Fibroblast of lung (primary cell): ENCODE measurements around the gene CPZ. TPM values are rescaled to one million over a fixed set of nuclear protein-coding genes. Genes with fewer than 3 reads are reported as not detected.
"Not testable (repeated sequence)": the region's sequence is repeated elsewhere in the genome, so short reads cannot be mapped to it uniquely, and the experiment has no call there.

Source experiments
- DNase-seq, 2 donors: peaks; one replicate each; pipeline versions ENCODE4 v3.0.0 to v3.0.0-alpha.2; 2010; ENCODE audit warnings: low read depth in 2 of 2
- H2AFZ ChIP-seq: 2 replicates; pipeline ENCODE4 v1.5.1; 2012; ENCODE audit warnings: low read length, control low read depth, inconsistent platforms
- H3K27ac ChIP-seq: 2 replicates; pipeline ENCODE4 v1.5.1; 2011; ENCODE audit warnings: low read length, control low read depth; ENCODE audit not compliant: insufficient read depth
- H3K27me3 ChIP-seq: 2 replicates; pipeline ENCODE4 v1.5.1; 2011; ENCODE audit warnings: mild to moderate bottlenecking, low read length; ENCODE audit not compliant: control insufficient read depth, insufficient read depth
- H3K36me3 ChIP-seq: 2 replicates; pipeline ENCODE4 v1.5.1; 2011; ENCODE audit warnings: low read length; ENCODE audit not compliant: control insufficient read depth, insufficient read depth
- H3K4me1 ChIP-seq: 2 replicates; pipeline ENCODE4 v1.5.1; 2011; ENCODE audit warnings: low read length; ENCODE audit not compliant: control insufficient read depth, insufficient read depth; ENCODE audit errors: extremely low read depth
- H3K4me2 ChIP-seq: 2 replicates; pipeline ENCODE4 v1.5.1; 2011; ENCODE audit warnings: low read length, control low read depth; ENCODE audit not compliant: insufficient read depth; ENCODE audit errors: extremely low read depth
- H3K4me3 ChIP-seq, 4 experiments: fragments of 200-600 bp in 1 of 4; sonication (generic) in 1 of 4; replicated peaks in 1 of 4; 2 replicates each; pipeline ENCODE4 v1.5.1; 2011 to 2016; ENCODE audit warnings: low read length in 4 of 4, low read depth in 3 of 4, mild to moderate bottlenecking in 3 of 4, control low read depth in 2 of 4, inconsistent platforms in 1 of 4, mixed read lengths in 1 of 4; ENCODE audit not compliant: insufficient read depth in 1 of 4; ENCODE audit errors: control extremely low read depth in 1 of 4
- H3K79me2 ChIP-seq: 2 replicates; pipeline ENCODE4 v1.5.1; 2012; ENCODE audit warnings: mild to moderate bottlenecking, low read length, inconsistent platforms; ENCODE audit not compliant: control insufficient read depth, insufficient read depth
- H3K9ac ChIP-seq: 2 replicates; pipeline ENCODE4 v1.5.1; 2011; ENCODE audit warnings: mild to moderate bottlenecking, low read length, control low read depth; ENCODE audit not compliant: insufficient read depth
- H3K9me3 ChIP-seq: 2 replicates; pipeline ENCODE4 v1.5.1; 2012; ENCODE audit warnings: low read depth, low read length; ENCODE audit not compliant: control insufficient read depth, insufficient read depth
- H4K20me1 ChIP-seq: 2 replicates; pipeline ENCODE4 v1.5.1; 2011; ENCODE audit warnings: low read length; ENCODE audit not compliant: control insufficient read depth, insufficient read depth; ENCODE audit errors: extremely low read depth
- CTCF ChIP-seq, 2 donors: IDR thresholded peaks in 1 of 2; conservative IDR thresholded peaks in 1 of 2; 1 replicate in 1 of 2; 2 replicates in 1 of 2; pipeline ENCODE4 v1.5.1; 2011 to 2012; ENCODE audit warnings: low read length in 2 of 2, control low read depth in 1 of 2, inconsistent platforms in 1 of 2, low read depth in 1 of 2, mild to moderate bottlenecking in 1 of 2
- EZH2 ChIP-seq: IDR thresholded peaks from 2 replicates; pipeline ENCODE4 v1.5.1; 2012; ENCODE audit warnings: low read length, control low read depth, mild to moderate bottlenecking; ENCODE audit errors: missing control alignments
- polyA plus RNA-seq, 2 donors: library from polyadenylated mRNA; depleted of rRNA in 1 of 2; stranded (reverse) in 1 of 2; unstranded in 1 of 2; fragments of >200 nt; gene quantifications; 2 replicates each; pipeline ENCODE4 v1.2.1, GENCODE V29; 2011 to 2012; ENCODE audit warnings: missing spikeins in 1 of 2
- total RNA-seq: library from RNA; depleted of rRNA; stranded (reverse); fragments of >200 nt; gene quantifications from 2 replicates; pipeline ENCODE4 v1.2.1, GENCODE V29; 2014

The CPZ gene
- total and polyA plus RNA-seq, 2 donors (not counting 1 experiment from before 2014, with no cell fraction given) = 7.1 to 24.4 TPM

GRCh38 chr4:8651661-8652180 is 59.2 kb downstream of the CPZ start:
- no peaks in the 10 kb centered on the region for H3K27me3 ChIP-seq
- TF ChIP-seq CTCF (conservative IDR thresholded peaks at IDR 0.05 in 1 of 2, IDR thresholded peaks at IDR 0.05 in 1 of 2; ENCODE audit: low read depth in 1 of 2, low read length in 2 of 2) (no peak), EZH2 (no peak)
- DNase-seq = no peak
- no peak overlapping the region for H3K27ac ChIP-seq
- H3K4me1 ChIP-seq = no peaks in the 10 kb centered on the region
- no peaks in the 10 kb centered on the region for H3K36me3 ChIP-seq
- H4K20me1 ChIP-seq = no peaks in the 10 kb centered on the region
- H3K79me2 ChIP-seq = no peaks in the 10 kb centered on the region
- H2AFZ ChIP-seq = no peak overlapping the region
- no peak overlapping the region for H3K9ac ChIP-seq
- no peaks in the 10 kb centered on the region for H3K9me3 ChIP-seq
- H3K4me2 ChIP-seq = no peak overlapping the region
- no peak overlapping the region for H3K4me3 ChIP-seq

GRCh38 chr4:8652181-8653078 is 59.9 kb downstream of the CPZ start:
- Histone ChIP-seq H4K20me1 (no peaks in the 10 kb centered on the region), H3K4me2 (no peak overlapping the region), H3K79me2 (no peaks in the 10 kb centered on the region), H3K27ac (no peak overlapping the region), H3K4me3 (no peak overlapping the region), H2AFZ (no peak overlapping the region), H3K27me3 (no peaks in the 10 kb centered on the region), H3K9ac (no peak overlapping the region), H3K36me3 (no peaks in the 10 kb centered on the region), H3K4me1 (no peaks in the 10 kb centered on the region), H3K9me3 (no peaks in the 10 kb centered on the region)
- DNase-seq = no peak
- TF ChIP-seq CTCF (conservative IDR thresholded peaks at IDR 0.05 in 1 of 2, IDR thresholded peaks at IDR 0.05 in 1 of 2; ENCODE audit: low read depth in 1 of 2, low read length in 2 of 2) (no peak), EZH2 (no peak)

- Histone ChIP-seq H3K79me2 (no peaks in the 10 kb centered on the region), H3K9me3 (no peaks in the 10 kb centered on the region), H3K36me3 (no peaks in the 10 kb centered on the region), H3K4me3 (no peak overlapping the region), H3K27ac (no peak overlapping the region), H2AFZ (no peak overlapping the region), H3K4me1 (no peaks in the 10 kb centered on the region), H4K20me1 (no peaks in the 10 kb centered on the region), H3K27me3 (no peaks in the 10 kb centered on the region), H3K9ac (no peak overlapping the region), H3K4me2 (no peak overlapping the region)
- no peak for TF ChIP-seq EZH2
- no peak for TF ChIP-seq CTCF (conservative IDR thresholded peaks at IDR 0.05 in 1 of 2, IDR thresholded peaks at IDR 0.05 in 1 of 2; ENCODE audit: low read depth in 1 of 2, low read length in 2 of 2)
- no peak for DNase-seq
Measured at GRCh38 chr4:8653326-8654000, 60.9 kb downstream of the CPZ start.

GRCh38 chr4:8654139-8654538 is 61.6 kb downstream of the CPZ start:
- not testable (repeated sequence) for H3K4me3 ChIP-seq, H3K9me3 ChIP-seq, H3K79me2 ChIP-seq, H4K20me1 ChIP-seq, H3K27ac ChIP-seq, H3K4me2 ChIP-seq, H3K9ac ChIP-seq, H2AFZ ChIP-seq, DNase-seq, H3K36me3 ChIP-seq, H3K27me3 ChIP-seq, H3K4me1 ChIP-seq
